ENCODE results near the gene PMVK. TPM values are rescaled to one million over a fixed set of nuclear protein-coding genes. Genes with fewer than 3 reads are reported as not detected.

Gene PMVK
- total RNA-seq, 1 experiment from 2014 or later: 24.0 TPM

DNA sequence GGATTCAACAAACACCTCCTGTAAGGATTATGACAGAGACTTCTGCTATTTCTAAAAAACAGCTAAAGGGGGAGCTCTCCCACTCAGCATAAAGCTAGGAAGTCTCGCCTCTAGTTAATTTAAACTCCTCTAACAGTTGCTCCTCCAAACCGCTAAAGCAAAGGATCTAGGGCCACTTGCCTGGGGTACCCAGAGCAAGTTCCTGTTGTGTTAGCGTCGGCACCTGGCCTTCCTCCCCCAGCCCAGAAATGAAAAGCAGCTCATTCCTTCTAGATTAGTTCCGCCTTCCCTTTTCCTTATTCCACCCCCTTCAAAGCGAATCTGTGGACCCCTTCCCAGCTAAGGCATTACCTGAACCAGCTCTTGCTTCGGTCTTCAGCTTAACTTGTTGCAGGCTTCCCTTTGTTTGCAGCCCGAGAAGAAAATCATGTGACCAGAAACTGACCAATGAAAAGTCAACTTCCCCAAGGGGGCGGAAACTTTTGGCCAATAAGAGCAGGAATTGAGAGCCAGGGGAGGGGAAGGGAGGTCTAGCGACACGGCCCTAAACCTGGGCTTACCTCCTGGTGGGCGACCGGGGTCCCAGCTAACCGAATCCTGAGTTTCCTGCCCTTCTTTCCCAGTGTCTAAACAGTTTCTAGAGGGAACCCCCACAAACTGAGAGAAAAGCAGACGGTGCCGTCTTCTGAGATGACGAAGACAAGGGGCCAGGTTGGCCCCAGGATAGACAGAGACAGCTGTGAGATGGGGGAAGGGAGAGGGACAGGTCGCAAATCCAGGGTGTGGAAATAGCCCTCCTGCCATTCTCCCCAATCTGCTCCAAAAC, 19.4 kb upstream of the PMVK start, which contains the start of gene PBXIP1 (continued):
- TF ChIP-seq SP1 (IDR thresholded peaks at IDR 0.05; ENCODE audit: low read depth): peak; percentile 59

DNA sequence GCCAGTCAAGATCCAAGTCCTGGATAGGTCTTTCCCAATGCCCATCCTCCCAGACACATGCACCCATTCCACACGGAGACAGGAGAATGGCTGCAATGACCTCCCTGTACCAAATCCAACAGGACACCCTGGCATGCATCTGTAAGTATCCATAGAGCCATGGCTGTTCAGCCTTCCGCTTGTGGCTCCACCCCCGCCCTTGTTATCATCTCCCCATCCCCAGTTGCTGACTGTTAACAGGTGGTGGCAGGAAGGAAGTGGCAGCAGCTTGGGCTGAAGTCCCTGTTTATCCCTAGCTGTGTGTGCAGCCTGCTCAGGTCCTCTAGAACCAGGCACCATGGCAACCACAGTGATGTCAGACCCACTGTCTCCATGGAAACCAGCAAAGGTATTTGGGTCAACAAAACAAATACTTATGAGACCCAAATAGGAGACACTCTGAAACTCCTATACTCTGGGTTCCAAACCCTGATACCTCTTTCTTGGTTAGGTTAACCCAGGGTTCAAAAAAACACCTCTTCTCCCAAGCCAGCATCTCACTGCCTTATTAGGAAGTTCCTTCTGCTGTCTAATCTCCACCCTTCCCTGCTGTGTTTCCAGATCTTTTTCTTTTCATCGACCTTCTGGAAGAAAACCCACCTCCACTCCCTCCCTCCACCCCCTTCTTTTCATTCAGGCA, 18.7 kb upstream of the PMVK start:
- ChIA-PET RAD21 (ENCODE audit: low non-redundant PET in 1 of 2, low total read pairs in 2 of 2, uncharacterized antibody in 2 of 2, unreplicated experiment in 2 of 2) (interaction anchor here in 1 of 2 experiments (1.0 kb wide), 1 partner anchor 96 kb away, joined by 4 read pairs; the partner anchor contains the start of gene ADAM15), POLR2A (interaction anchor here (0.8 to 2.4 kb wide), 3 partner anchors 12 to 18 kb away, joined by 4 to 10 read pairs (median 9); partner anchors contain the start of gene SHC1), CTCF (interaction anchor here (0.8 to 1.3 kb wide), 5 partner anchors 18 to 408 kb away, joined by 3 to 5 read pairs (median 4); partner anchors contain the start of gene ADAM15)
- no TSS peak for BruUV-seq (replicated peaks)
- H3K79me2 ChIP-seq (ENCODE audit: insufficient read depth, low read length): peaks cover 2% of the 10 kb centered on the region
- H3K9ac ChIP-seq (ENCODE audit: low read length): peak overlapping the region; percentile 56
- H3K4me2 ChIP-seq (ENCODE audit: low read length): peak overlapping the region; percentile 87
- no peaks in the 10 kb centered on the region for H4K20me1 ChIP-seq (ENCODE audit: insufficient read depth)
- H3K27ac ChIP-seq (ENCODE audit: low read depth, low read length): no peak overlapping the region
- no peaks in the 10 kb centered on the region for H3K9me3 ChIP-seq (ENCODE audit: control insufficient read depth in 1 of 2, insufficient read depth in 1 of 2, low read depth in 1 of 2, low read length in 2 of 2)
- H3K4me1 ChIP-seq (ENCODE audit: control insufficient read depth in 1 of 2, insufficient read depth in 2 of 2, low read length in 2 of 2): peaks cover 14 to 33% of the 10 kb centered on the region in 2 experiments
- no peak overlapping the region for H2AFZ ChIP-seq (ENCODE audit: low read depth, low read length, poor library complexity, severe bottlenecking)
- no peak for ATAC-seq
- intact Hi-C loops (cut with micrococcal nuclease): no loop called here
- TF ChIP-seq, protein P1, sequence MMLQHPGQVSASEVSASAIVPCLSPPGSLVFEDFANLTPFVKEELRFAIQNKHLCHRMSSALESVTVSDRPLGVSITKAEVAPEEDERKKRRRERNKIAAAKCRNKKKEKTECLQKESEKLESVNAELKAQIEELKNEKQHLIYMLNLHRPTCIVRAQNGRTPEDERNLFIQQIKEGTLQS (IDR thresholded peaks at IDR 0.05): no peak
- TF ChIP-seq SRF (IDR thresholded peaks at IDR 0.05; ENCODE audit: low read depth): 0 out of 2 replicates have a peak, but pooled peaks have one; percentile 45
- peaks cover 3 to 13% of the 10 kb centered on the region in 2 experiments; a peak in 2 of 4 replicates for H3K36me3 ChIP-seq (ENCODE audit: control insufficient read depth in 1 of 2, insufficient read depth in 2 of 2, low read length in 2 of 2)
- DNase-seq (ENCODE audit: low read depth, low spot score): no peak
- H3K9me2 ChIP-seq (ENCODE audit: insufficient read depth): no peaks in the 10 kb centered on the region
- no peaks in the 10 kb centered on the region for H3K27me3 ChIP-seq (ENCODE audit: insufficient read depth, low read length)
- peak overlapping the region; percentile 60 to 62 for H3K4me3 ChIP-seq (replicated peaks in 1 of 2; ENCODE audit: low read depth in 1 of 2, low read length in 2 of 2)

GRCh38 chr1:154954541-154954940, 18.0 kb upstream of the PMVK start:
- Histone ChIP-seq H4K20me1 (ENCODE audit: insufficient read depth) (no peaks in the 10 kb centered on the region), H3K9ac (ENCODE audit: low read length) (no peak overlapping the region)
- no TSS peak for BruUV-seq (replicated peaks)

More at GRCh38 chr1:154954541-154954940, 18.0 kb upstream of the PMVK start:
- Histone ChIP-seq H3K4me3 (replicated peaks in 1 of 2; ENCODE audit: low read depth in 1 of 2, low read length in 2 of 2) (no peak overlapping the region), H3K9me3 (ENCODE audit: control insufficient read depth in 1 of 2, insufficient read depth in 1 of 2, low read depth in 1 of 2, low read length in 2 of 2) (no peaks in the 10 kb centered on the region), H3K4me2 (ENCODE audit: low read length) (no peak overlapping the region), H3K9me2 (ENCODE audit: insufficient read depth) (no peaks in the 10 kb centered on the region), H3K27ac (ENCODE audit: low read depth, low read length) (no peak overlapping the region), H3K4me1 (ENCODE audit: control insufficient read depth in 1 of 2, insufficient read depth in 2 of 2, low read length in 2 of 2) (peaks cover 14 to 32% of the 10 kb centered on the region in 2 experiments), H3K36me3 (ENCODE audit: control insufficient read depth in 1 of 2, insufficient read depth in 2 of 2, low read length in 2 of 2) (peaks cover 3 to 10% of the 10 kb centered on the region in 2 experiments; a peak in 2 of 4 replicates), H3K27me3 (ENCODE audit: insufficient read depth, low read length) (no peaks in the 10 kb centered on the region), H2AFZ (ENCODE audit: low read depth, low read length, poor library complexity, severe bottlenecking) (no peak overlapping the region), H3K79me2 (ENCODE audit: insufficient read depth, low read length) (no peaks in the 10 kb centered on the region; the same call in 1 of the 2 replicates)
- ChIA-PET RAD21 (ENCODE audit: low non-redundant PET in 1 of 2, low total read pairs in 2 of 2, uncharacterized antibody in 2 of 2, unreplicated experiment in 2 of 2) (no interaction called here), CTCF (no interaction called here), POLR2A (no interaction called here)
- TF ChIP-seq REST (IDR thresholded peaks at IDR 0.05; ENCODE audit: low read depth) (no peak), CBX3 (IDR thresholded peaks at IDR 0.05; ENCODE audit: low read depth) (no peak), EZH2phosphoT487 (IDR thresholded peaks at IDR 0.05; ENCODE audit: borderline replicate concordance) (no peak), FOSL1 (IDR thresholded peaks at IDR 0.05; ENCODE audit: low read depth) (no peak), ZNF274 (IDR thresholded peaks at IDR 0.05; ENCODE audit: low read depth, low read length) (no peak), ELF1 (IDR thresholded peaks at IDR 0.05; ENCODE audit: borderline replicate concordance, low read depth) (no peak), POLR2AphosphoS5 (IDR thresholded peaks at IDR 0.05; ENCODE audit: low read depth, low read length) (no peak)
- DNase-seq (ENCODE audit: low read depth, low spot score) (no peak), ATAC-seq (no peak)
- intact Hi-C loops (cut with micrococcal nuclease): no loop called here

Data from HCT116 (cell line).